Activated CD8-positive, alpha-beta memory T cell treated with anti-CD3 and anti-CD28 coated beads for 4 hours (primary cell): Measurements from ENCODE around the gene CTDSP2.
"Not testable (repeated sequence)": the region's sequence is repeated elsewhere in the genome, so short reads cannot be mapped to it uniquely, and the experiment has no call there.

Experiments used
- DNase-seq, 2 donors: peaks; one replicate each; pipeline ENCODE4 v3.0.0-alpha.2; 2020; ENCODE audit warnings: low read depth in 2 of 2

The CTDSP2 gene

GRCh38 chr12:57781801-57782200 lies 64.7 kb downstream of the CTDSP2 start:
- DNase-seq: no peak

DNA sequence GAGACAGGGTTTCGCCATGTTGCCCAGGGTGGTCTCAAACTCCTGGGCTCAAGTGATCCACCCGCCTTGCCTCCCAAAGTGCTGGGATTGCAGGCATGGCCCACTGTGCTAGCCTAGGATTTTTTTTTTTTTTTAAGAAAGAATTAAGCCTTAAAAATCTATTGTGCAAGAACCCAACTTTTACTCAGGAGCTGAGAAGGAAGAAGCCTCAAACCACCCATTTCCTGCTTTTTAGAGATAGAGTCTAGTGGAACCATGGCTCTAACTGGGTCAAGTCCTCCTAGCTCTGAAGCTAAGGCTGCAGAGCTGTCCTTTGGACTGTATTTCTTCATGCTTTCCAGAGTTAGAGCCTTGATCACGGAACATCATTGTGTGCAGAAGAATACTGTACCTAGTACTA lies 65.3 kb downstream of the CTDSP2 start:
- DNase-seq: no peak

DNA sequence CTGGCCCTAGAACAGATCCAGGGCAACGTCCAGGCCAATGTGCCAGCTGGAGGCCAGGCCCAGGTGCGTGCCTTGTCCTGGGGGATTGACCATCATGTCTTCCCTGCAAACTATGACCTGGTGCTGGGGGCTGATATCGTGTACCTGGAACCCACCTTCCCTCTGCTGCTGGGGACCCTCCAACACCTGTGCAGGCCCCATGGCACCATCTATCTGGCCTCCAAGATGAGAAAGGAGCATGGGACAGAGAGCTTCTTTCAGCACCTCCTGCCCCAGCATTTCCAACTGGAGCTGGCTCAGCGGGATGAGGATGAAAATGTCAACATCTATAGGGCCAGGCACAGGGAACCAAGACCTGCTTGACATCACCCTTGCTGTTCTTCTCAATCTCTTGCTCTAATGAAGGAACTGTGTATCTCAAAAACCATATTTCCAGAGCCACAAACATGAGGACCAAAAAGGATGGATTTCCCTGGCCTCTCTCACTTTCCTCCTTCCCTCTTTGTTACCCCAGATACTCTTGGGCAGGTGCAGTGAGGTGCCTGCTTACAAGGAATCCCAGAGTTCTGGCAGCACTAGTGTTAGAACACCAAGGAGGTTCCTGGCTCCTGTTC lies 66.1 kb downstream of the CTDSP2 start:
- DNase-seq: no peak

GRCh38 chr12:57779736-57780135 lies 66.8 kb downstream of the CTDSP2 start:
- no peak for DNase-seq

- DNase-seq: no peak
These were observed 68.6 kb downstream of the CTDSP2 start for GRCh38 chr12:57777911-57778310.

GRCh38 chr12:57777367-57777766 lies 69.2 kb downstream of the CTDSP2 start:
- no peak for DNase-seq

- DNase-seq: no peak
These were observed 70.3 kb downstream of the CTDSP2 start for GRCh38 chr12:57776247-57776587.

DNA sequence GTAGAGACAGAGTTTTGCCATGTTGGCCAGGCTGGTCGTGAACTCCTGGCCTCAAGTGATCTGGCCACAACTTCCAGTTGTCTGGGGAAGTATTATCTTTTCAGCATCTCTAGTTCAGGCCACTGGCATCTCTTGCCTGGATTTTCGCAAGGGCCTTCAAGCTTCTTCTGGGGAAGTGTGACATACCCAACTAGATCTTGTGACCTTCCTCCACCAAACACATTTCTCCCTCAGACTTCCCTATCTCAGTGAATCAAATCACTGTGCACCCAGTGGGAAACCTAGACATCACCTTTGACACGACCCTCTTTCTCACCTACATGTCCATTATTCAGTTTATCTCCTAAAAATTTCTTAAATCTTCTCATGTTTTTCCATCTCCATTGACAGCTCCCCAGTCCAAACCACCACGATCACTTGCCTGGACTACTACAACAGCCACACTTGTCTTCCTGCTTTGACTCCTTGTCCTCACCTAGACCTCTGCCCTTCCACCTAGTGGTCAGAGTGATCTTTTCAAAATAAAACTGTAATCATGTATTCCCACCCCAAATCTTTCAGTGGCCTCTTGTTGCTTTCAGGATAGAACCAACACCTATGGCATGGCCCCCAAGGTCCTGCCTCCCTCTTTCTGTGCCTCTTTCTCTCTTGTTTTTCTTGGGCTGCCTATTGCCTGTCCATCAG lies 70.8 kb downstream of the CTDSP2 start:
- DNase-seq: no peak

- no peak for DNase-seq
These were observed 71.5 kb downstream of the CTDSP2 start for GRCh38 chr12:57775044-57775443.

DNA sequence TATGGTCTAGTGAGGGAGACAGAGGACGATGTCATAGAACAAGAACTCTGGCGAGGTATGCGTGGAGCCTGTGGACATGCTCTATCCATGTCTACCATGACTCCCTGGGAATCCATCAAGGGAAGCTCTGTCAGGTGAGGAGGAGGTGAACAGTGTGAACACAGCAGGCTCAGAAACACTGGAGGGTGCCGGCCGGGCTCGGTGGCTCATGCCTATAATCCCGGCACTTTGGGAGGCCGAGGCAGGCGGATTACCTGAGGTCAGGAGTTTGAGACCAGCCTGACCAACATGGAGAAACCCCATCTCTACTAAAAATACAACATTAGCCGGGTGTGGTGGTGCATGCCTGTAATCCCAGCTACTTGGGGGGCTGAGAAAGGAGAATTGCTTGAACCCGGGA lies 71.9 kb downstream of the CTDSP2 start:
- not testable (repeated sequence) for DNase-seq

DNA sequence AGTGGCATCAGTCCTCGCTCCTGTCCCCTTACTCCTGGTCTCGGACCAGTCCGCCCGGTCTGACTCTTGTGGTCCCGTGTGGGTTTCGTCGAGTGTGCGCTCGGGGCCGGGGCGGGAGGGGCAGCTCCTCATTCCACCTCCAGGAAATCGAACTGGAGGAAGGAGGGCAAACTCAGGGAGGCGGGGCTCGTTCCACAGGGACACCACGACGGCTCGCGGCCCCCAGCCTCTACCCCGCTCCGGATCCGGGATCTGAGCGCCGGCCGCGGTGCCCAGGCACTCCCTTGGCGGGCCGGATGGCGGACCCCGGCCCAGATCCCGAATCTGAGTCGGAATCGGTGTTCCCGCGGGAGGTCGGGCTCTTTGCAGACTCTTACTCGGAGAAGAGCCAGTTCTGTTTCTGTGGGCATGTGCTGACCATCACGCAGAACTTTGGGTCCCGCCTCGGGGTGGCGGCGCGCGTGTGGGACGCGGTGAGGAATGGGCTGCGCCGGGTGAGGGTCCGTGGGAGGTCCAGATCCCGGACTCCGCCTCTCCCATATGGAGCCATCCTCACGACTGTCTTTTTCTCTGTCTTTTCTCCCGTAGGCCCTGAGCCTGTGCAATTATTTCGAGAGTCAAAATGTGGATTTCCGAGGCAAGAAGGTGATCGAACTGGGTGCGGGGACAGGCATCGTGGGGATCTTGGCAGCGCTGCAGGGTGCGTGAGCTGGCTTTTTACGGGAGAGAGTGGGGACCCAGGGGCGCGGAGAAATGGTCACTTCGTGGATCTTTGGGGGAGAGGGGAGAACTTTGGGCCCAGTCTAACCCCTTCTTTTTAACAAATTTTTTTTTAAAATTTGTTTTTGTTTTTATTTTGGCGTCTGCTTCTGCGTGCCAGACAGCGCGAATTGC lies 73.9 kb downstream of the CTDSP2 start, which contains the start of gene EEF1AKMT3:
TSS of gene EEF1AKMT3 (plus strand) at position 186 of the 894 bp plus-strand sequence. CDS start at position 297, 111 bp downstream.
- no peak for DNase-seq

GRCh38 chr12:57771873-57772428 lies 74.6 kb downstream of the CTDSP2 start, which contains the start of gene METTL1:
Gene METTL1 (minus strand): TSS chr12:57772105. CDS start chr12:57772083, 22 bp downstream.
- DNase-seq: peak; percentile 85 to 90

DNA sequence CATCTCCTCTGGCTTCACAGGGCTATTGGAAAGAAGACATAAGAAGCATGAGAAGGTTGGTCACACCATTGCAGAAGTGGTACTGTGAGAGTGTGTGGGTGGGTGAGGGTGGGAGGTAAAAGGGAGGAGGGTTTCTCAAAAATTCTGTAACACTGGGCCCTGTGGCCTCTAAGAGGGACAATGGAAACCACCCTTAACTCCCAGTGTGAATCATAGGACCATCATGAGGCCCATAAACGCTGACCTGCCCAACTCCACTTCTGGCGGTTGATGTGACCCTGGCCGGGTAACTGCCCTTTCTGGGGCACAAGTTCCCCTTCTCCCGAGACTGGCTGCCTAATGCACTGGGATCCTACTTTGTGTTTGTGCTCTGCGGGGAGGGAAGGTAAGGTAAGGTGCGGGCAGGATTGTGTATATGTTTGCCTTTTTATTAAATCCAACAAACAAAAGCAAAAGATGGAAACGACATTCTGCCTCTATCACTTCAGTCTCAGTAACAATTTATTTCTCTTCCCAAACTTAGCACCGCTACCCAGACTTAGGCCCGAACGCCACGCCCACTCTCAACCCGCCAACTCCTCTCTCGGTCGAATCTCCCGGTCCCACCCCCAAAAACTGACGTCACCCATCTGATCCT lies 75.2 kb downstream of the CTDSP2 start:
- peak; percentile 74 to 82 for DNase-seq

GRCh38 chr12:57770734-57771133 lies 75.8 kb downstream of the CTDSP2 start:
- DNase-seq: no peak
